GM12801 (cell line): ENCODE data around the gene CTDSP2.

Experiments
- CTCF ChIP-seq: IDR thresholded peaks from one replicate; pipeline ENCODE4 v1.5.1; 2011; ENCODE audit warnings: control low read depth; ENCODE audit not compliant: insufficient read length; ENCODE audit errors: extremely low read depth

Gene CTDSP2

GRCh38 chr12:57772429-57773322 is 73.9 kb downstream of the CTDSP2 start, which contains the start of gene EEF1AKMT3:
Gene EEF1AKMT3 (plus strand): TSS chr12:57772614. CDS start chr12:57772725, 111 bp downstream.
- TF ChIP-seq CTCF, result no peak

- TF ChIP-seq CTCF, result no peak
These were observed 74.6 kb downstream of the CTDSP2 start, which contains the start of gene METTL1 for GRCh38 chr12:57771873-57772428. Gene METTL1 (minus strand): TSS chr12:57772105. CDS start chr12:57772083, 22 bp downstream.

- no peak for TF ChIP-seq CTCF
These were observed 75.2 kb downstream of the CTDSP2 start for GRCh38 chr12:57771236-57771872.

- no peak for TF ChIP-seq CTCF
These were observed 75.8 kb downstream of the CTDSP2 start for GRCh38 chr12:57770734-57771133.
